Fibroblast of pulmonary artery (primary cell): ENCODE data around the gene RNF222.
"Not testable (repeated sequence)": the region's sequence is repeated elsewhere in the genome, so short reads cannot be mapped to it uniquely, and the experiment has no call there.

Experiments used
- DNase-seq: peaks from one replicate; pipeline ENCODE4 v3.0.0-alpha.2; 2010; ENCODE audit warnings: low read depth
- H3K4me3 ChIP-seq: replicated peaks from 2 replicates; pipeline ENCODE4 v1.5.1; 2011; ENCODE audit warnings: low read depth, mild to moderate bottlenecking, control low read depth, low read length, moderate library complexity
- TF ChIP-seq, protein P1 (sequence below): IDR thresholded peaks from 2 replicates; pipeline ENCODE4 v1.5.1; 2011; ENCODE audit warnings: mild to moderate bottlenecking, control low read depth, low read length, inconsistent platforms; ENCODE audit errors: missing control alignments

The RNF222 gene

GRCh38 chr17:8405499-8406016, 7.9 kb upstream of the RNF222 start:
- DNase-seq: no peak
- H3K4me3 ChIP-seq: no peak overlapping the region
- TF ChIP-seq, protein P1, sequence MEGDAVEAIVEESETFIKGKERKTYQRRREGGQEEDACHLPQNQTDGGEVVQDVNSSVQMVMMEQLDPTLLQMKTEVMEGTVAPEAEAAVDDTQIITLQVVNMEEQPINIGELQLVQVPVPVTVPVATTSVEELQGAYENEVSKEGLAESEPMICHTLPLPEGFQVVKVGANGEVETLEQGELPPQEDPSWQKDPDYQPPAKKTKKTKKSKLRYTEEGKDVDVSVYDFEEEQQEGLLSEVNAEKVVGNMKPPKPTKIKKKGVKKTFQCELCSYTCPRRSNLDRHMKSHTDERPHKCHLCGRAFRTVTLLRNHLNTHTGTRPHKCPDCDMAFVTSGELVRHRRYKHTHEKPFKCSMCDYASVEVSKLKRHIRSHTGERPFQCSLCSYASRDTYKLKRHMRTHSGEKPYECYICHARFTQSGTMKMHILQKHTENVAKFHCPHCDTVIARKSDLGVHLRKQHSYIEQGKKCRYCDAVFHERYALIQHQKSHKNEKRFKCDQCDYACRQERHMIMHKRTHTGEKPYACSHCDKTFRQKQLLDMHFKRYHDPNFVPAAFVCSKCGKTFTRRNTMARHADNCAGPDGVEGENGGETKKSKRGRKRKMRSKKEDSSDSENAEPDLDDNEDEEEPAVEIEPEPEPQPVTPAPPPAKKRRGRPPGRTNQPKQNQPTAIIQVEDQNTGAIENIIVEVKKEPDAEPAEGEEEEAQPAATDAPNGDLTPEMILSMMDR: no peak

DNA sequence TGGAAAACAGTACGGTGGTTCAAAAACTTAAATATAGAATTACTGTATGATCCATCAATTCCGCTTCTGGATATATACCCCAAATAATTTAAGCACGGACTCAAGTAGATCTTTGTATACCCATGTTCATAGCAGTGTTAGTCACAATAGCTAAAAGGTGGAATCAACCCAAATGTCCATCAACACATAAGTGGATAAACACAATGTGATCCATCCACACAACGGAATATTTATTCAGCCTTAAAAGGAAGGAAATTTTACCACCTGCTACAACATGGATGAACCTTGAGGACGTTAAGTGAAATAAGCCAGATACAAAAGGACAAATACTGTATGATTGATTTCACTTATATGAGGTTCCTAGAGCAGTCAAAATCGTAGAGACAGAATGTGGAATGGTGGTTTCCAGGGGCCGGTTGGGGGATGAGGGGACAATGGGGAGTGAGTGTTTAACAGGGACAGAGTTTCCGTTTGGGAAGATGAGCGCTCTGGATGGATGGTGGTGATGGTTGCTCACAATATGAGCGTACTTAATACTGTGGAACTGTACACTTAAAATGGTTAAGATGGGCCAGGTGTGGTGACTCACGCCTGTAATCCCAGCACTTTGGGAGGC, 5.4 kb upstream of the RNF222 start:
- TF ChIP-seq, protein P1: no peak
- DNase-seq: no peak
- no peak overlapping the region for H3K4me3 ChIP-seq

GRCh38 chr17:8401107-8401506, 3.5 kb upstream of the RNF222 start:
- DNase-seq: no peak
- TF ChIP-seq, protein P1: no peak
- H3K4me3 ChIP-seq: no peak overlapping the region

GRCh38 chr17:8398980-8399379, 1.4 kb upstream of the RNF222 start:
- no peak for DNase-seq
- no peak overlapping the region for H3K4me3 ChIP-seq
- TF ChIP-seq, protein P1: no peak

DNA sequence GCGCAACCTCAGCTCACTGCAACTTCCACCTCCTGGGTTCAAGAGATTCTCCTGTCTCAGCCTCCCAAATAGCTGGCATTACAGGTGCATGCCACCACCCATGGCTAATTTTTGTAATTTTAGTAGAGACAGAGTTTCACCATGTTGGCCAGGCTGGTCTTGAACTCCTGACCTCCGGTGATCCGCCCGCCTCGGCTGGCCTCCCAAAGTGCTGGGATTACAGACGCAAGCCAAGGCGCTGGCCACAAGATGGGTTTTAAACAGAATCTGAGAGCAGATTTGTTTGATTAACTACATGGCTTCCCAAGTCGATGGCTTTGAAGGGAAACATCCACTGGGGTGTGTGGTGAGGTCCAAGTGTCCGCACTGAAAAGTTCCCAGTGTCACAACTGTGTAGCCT, 3.1 kb downstream of the RNF222 start:
- not testable (repeated sequence) for DNase-seq, H3K4me3 ChIP-seq

DNA sequence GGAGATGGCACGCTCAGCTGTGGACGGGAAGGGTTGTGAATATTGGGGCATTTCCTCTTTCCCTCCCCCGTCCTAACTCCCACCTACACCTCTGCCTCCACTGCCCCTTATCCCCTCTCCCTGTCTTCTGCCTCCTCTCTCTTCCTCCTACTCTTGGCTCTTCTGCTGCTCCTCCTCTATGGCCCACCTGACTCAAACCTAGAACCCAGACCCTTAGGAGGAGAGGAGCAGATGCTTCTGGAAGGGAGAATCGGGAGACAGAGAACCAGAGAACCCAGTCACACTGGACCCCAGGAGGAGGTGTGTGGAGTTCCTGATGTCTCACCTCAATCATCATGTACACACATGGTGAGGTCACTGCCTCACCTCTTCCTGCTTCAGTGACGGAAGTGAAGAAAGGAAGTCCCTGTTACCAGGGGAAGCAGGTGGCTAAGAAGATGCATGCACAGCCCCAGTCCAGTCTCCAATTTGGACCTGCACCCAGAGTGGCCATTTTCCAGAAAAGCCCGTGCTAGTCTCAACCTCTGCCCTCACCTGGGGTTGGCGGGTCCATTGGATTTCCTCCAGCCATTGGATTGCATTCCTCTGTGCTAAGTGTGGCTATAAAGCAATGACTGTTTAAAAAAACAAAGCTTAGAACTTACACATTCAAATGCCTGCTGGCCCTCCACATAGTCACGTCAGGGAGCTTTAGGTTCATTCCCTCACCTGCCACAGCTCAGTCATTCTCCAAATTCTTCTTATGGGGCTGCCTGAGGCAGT, 4.0 kb downstream of the RNF222 start:
- H3K4me3 ChIP-seq: no peak overlapping the region

More for the DNA sequence above, 4.0 kb downstream of the RNF222 start:
- TF ChIP-seq, protein P1: no peak
- DNase-seq: no peak
